Fibroblast of lung (primary cell): ENCODE data around the gene OR1A1. TPM values are rescaled to one million over a fixed set of nuclear protein-coding genes. Genes with fewer than 3 reads are reported as not detected.

Experiments used
- DNase-seq, 2 donors: peaks; one replicate each; pipeline versions ENCODE4 v3.0.0 to v3.0.0-alpha.2; 2010; ENCODE audit warnings: low read depth in 2 of 2
- H2AFZ ChIP-seq: 2 replicates; pipeline ENCODE4 v1.5.1; 2012; ENCODE audit warnings: low read length, control low read depth, inconsistent platforms
- H3K27ac ChIP-seq: 2 replicates; pipeline ENCODE4 v1.5.1; 2011; ENCODE audit warnings: low read length, control low read depth; ENCODE audit not compliant: insufficient read depth
- H3K27me3 ChIP-seq: 2 replicates; pipeline ENCODE4 v1.5.1; 2011; ENCODE audit warnings: mild to moderate bottlenecking, low read length; ENCODE audit not compliant: control insufficient read depth, insufficient read depth
- H3K36me3 ChIP-seq: 2 replicates; pipeline ENCODE4 v1.5.1; 2011; ENCODE audit warnings: low read length; ENCODE audit not compliant: control insufficient read depth, insufficient read depth
- H3K4me1 ChIP-seq: 2 replicates; pipeline ENCODE4 v1.5.1; 2011; ENCODE audit warnings: low read length; ENCODE audit not compliant: control insufficient read depth, insufficient read depth; ENCODE audit errors: extremely low read depth
- H3K4me2 ChIP-seq: 2 replicates; pipeline ENCODE4 v1.5.1; 2011; ENCODE audit warnings: low read length, control low read depth; ENCODE audit not compliant: insufficient read depth; ENCODE audit errors: extremely low read depth
- H3K4me3 ChIP-seq, 4 experiments: fragments of 200-600 bp in 1 of 4; sonication (generic) in 1 of 4; replicated peaks in 1 of 4; 2 replicates each; pipeline ENCODE4 v1.5.1; 2011 to 2016; ENCODE audit warnings: low read length in 4 of 4, low read depth in 3 of 4, mild to moderate bottlenecking in 3 of 4, control low read depth in 2 of 4, inconsistent platforms in 1 of 4, mixed read lengths in 1 of 4; ENCODE audit not compliant: insufficient read depth in 1 of 4; ENCODE audit errors: control extremely low read depth in 1 of 4
- H3K79me2 ChIP-seq: 2 replicates; pipeline ENCODE4 v1.5.1; 2012; ENCODE audit warnings: mild to moderate bottlenecking, low read length, inconsistent platforms; ENCODE audit not compliant: control insufficient read depth, insufficient read depth
- H3K9ac ChIP-seq: 2 replicates; pipeline ENCODE4 v1.5.1; 2011; ENCODE audit warnings: mild to moderate bottlenecking, low read length, control low read depth; ENCODE audit not compliant: insufficient read depth
- H3K9me3 ChIP-seq: 2 replicates; pipeline ENCODE4 v1.5.1; 2012; ENCODE audit warnings: low read depth, low read length; ENCODE audit not compliant: control insufficient read depth, insufficient read depth
- H4K20me1 ChIP-seq: 2 replicates; pipeline ENCODE4 v1.5.1; 2011; ENCODE audit warnings: low read length; ENCODE audit not compliant: control insufficient read depth, insufficient read depth; ENCODE audit errors: extremely low read depth
- CTCF ChIP-seq, 2 donors: IDR thresholded peaks in 1 of 2; conservative IDR thresholded peaks in 1 of 2; 1 replicate in 1 of 2; 2 replicates in 1 of 2; pipeline ENCODE4 v1.5.1; 2011 to 2012; ENCODE audit warnings: low read length in 2 of 2, control low read depth in 1 of 2, inconsistent platforms in 1 of 2, low read depth in 1 of 2, mild to moderate bottlenecking in 1 of 2
- EZH2 ChIP-seq: IDR thresholded peaks from 2 replicates; pipeline ENCODE4 v1.5.1; 2012; ENCODE audit warnings: low read length, control low read depth, mild to moderate bottlenecking; ENCODE audit errors: missing control alignments
- polyA plus RNA-seq, 2 donors: library from polyadenylated mRNA; depleted of rRNA in 1 of 2; stranded (reverse) in 1 of 2; unstranded in 1 of 2; fragments of >200 nt; gene quantifications; 2 replicates each; pipeline ENCODE4 v1.2.1, GENCODE V29; 2011 to 2012; ENCODE audit warnings: missing spikeins in 1 of 2
- total RNA-seq: library from RNA; depleted of rRNA; stranded (reverse); fragments of >200 nt; gene quantifications from 2 replicates; pipeline ENCODE4 v1.2.1, GENCODE V29; 2014

The OR1A1 gene
- total and polyA plus RNA-seq, 2 donors (not counting 1 experiment from before 2014, with no cell fraction given), result not detected

- H4K20me1 ChIP-seq, result no peaks in the 10 kb centered on the region
- no peak within 1 kb of the TSS for H3K9ac ChIP-seq
- H3K27me3 ChIP-seq, result no peaks in the 10 kb centered on the region
- H3K27ac ChIP-seq, result no peak within 1 kb of the TSS
- no peaks in the 10 kb centered on the region for H3K4me1 ChIP-seq
- TF ChIP-seq CTCF (conservative IDR thresholded peaks at IDR 0.05 in 1 of 2, IDR thresholded peaks at IDR 0.05 in 1 of 2; ENCODE audit: low read depth in 1 of 2, low read length in 2 of 2) (no peak), EZH2 (no peak)
- H2AFZ ChIP-seq, result no peak within 1 kb of the TSS
- no peaks in the 10 kb centered on the region for H3K79me2 ChIP-seq
- DNase-seq, result no peak
- no peak within 1 kb of the TSS for H3K4me3 ChIP-seq
- no peaks in the 10 kb centered on the region for H3K36me3 ChIP-seq
- H3K4me2 ChIP-seq, result no peak within 1 kb of the TSS
- H3K9me3 ChIP-seq, result no peaks in the 10 kb centered on the region
These were observed 10.2 kb upstream of the OR1A1 start, which contains the start of gene OR1A2 for GRCh38 chr17:3197219-3197618. Gene OR1A2 (plus strand): TSS chr17:3197519. CDS start chr17:3197519, 0 bp downstream.

GRCh38 chr17:3208484-3208883, 1.0 kb downstream of the OR1A1 start:
- H3K9ac ChIP-seq, result no peak overlapping the region
- no peak for DNase-seq
- no peaks in the 10 kb centered on the region for H3K36me3 ChIP-seq
- H2AFZ ChIP-seq, result no peak overlapping the region
- H3K27ac ChIP-seq, result no peak overlapping the region
- H3K4me2 ChIP-seq, result no peak overlapping the region
- H3K4me1 ChIP-seq, result no peaks in the 10 kb centered on the region
- H3K4me3 ChIP-seq, result no peak overlapping the region
- H4K20me1 ChIP-seq, result no peaks in the 10 kb centered on the region
- TF ChIP-seq CTCF (conservative IDR thresholded peaks at IDR 0.05 in 1 of 2, IDR thresholded peaks at IDR 0.05 in 1 of 2; ENCODE audit: low read depth in 1 of 2, low read length in 2 of 2) (no peak), EZH2 (no peak)
- H3K27me3 ChIP-seq, result no peaks in the 10 kb centered on the region
- no peaks in the 10 kb centered on the region for H3K79me2 ChIP-seq
- H3K9me3 ChIP-seq, result no peaks in the 10 kb centered on the region

GRCh38 chr17:3213001-3213400, 5.5 kb downstream of the OR1A1 start:
- Histone ChIP-seq H3K4me3 (no peak overlapping the region), H3K79me2 (no peaks in the 10 kb centered on the region), H3K9ac (no peak overlapping the region), H3K4me2 (no peak overlapping the region), H2AFZ (no peak overlapping the region), H3K36me3 (no peaks in the 10 kb centered on the region), H3K27ac (no peak overlapping the region), H3K27me3 (no peaks in the 10 kb centered on the region), H4K20me1 (no peaks in the 10 kb centered on the region), H3K4me1 (no peaks in the 10 kb centered on the region), H3K9me3 (no peaks in the 10 kb centered on the region)
- TF ChIP-seq CTCF (conservative IDR thresholded peaks at IDR 0.05 in 1 of 2, IDR thresholded peaks at IDR 0.05 in 1 of 2; ENCODE audit: low read depth in 1 of 2, low read length in 2 of 2), result no peak
- no peak for TF ChIP-seq EZH2
- no peak for DNase-seq
